Measurements from ENCODE around the gene PNPO.
"Not testable (repeated sequence)": the region's sequence is repeated elsewhere in the genome, so short reads cannot be mapped to it uniquely, and the experiment has no call there.

Gene PNPO

DNA sequence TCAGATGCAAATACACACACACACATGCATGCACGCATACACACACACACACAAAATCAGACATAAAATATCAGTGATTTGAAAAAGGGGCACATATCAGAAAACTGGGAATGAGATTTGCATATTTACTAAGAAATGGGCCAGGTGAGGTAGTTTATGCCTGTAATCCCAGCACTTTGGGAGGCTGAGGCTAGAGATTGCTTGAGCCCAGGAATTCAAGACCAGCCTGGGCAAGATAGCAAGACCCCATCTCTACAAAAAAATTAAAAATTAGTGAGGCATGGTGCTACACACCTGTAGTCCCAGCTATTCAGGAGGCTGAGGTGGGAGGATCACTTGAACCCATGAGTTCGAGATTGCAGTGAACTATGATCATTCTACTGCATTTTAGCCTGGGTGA, 22.4 kb upstream of the PNPO start:
- DNase-seq = no peak

DNA sequence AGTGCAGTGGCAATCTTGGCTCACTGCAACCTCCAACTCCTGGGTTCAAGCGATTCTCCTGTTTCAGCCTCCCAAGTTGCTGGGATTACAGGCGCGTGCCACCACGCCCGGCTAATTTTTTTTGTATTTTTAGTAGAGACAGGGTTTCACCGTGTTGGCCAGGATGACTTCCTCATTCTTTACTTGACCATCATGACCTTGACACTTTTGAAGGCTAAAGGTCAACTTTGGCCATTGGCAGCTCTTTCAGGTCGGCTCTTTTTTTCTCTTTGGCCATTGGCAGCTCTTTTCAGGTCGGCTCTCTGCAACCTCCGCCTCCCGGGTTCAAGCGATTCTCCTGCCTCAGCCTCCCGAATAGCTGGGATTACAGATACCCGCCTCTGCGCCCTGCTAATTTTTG, 21.5 kb upstream of the PNPO start:
- not testable (repeated sequence) for DNase-seq

DNA sequence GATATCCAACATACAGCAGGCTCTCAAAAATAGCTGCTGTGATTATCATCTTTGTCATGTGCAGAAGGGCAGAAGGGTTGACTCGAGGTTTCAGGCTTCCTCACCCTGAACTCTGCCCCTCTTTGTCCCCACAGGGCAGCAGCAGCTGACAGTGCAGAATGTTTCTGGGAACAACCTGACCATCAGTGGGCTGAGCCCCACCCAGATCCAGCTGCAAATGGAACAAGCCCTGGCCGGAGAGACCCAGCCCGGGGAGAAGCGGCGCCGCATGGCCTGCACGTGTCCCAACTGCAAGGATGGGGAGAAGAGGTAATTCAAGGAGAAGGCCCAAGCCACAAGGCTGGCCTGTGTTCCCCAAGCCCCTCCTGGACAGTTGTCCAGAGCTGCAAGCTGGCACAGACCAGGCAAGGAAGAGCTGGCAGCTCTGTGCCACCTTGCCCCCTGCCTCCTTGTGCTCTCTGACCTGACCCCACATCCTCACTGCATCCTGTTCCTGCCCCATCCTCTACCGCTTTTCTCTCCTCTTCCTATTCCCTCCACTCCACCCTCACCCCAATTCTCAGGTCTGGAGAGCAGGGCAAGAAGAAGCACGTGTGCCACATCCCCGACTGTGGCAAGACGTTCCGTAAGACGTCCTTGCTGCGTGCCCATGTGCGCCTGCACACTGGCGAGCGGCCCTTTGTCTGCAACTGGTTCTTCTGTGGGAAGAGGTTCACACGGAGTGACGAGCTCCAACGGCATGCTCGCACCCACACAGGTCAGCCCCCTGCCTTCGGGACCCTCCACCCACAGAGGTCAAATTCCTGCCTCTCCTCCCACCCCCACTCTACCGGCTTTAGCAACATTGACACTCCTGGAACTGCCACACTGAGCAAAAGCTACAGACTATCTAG, 16.3 kb upstream of the PNPO start:
- no peak for DNase-seq

DNA sequence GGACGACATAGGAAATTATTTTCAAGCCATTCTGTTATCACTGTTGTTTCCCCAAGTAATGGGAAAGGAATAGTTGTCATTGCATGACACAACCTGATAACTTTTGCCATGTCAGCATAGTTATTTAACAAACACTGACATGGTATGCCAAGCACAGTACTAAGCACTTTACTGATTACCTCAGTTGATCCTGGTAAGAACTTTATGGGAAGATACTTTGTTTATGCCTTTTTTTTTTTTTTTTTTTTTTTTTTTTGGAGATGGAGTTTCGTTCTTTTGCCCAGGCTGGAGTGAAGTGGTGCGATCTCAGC, 15.7 kb upstream of the PNPO start:
- DNase-seq = no peak

DNA sequence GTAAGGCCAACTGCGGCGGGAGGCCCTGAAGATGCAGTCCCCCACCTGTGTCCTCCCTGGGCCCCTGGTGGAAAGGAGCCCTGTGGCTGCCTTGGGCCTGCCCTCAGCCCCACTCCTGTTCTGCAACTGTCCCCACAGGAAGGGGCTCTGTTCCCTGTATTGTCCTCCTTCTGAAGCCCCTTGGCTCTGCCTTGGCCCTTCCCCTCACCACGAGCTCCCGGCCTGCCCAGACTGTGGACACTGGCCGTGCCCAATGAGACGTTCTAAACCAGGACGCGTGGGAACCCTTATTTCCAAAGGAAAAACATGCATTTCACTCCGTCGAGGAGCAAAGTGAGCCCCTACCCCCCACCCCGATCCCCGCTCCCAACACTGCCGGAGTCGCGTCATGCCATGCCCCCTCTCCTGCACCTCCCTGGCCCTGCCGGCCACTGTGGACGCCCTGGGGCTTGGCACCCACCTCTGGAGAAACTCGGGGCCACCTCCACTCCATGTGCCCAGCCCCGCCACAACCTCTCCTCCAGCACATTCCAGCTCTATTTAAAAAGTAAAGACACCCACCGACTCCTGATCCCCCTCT, 13.5 kb upstream of the PNPO start:
- DNase-seq = no peak

DNA sequence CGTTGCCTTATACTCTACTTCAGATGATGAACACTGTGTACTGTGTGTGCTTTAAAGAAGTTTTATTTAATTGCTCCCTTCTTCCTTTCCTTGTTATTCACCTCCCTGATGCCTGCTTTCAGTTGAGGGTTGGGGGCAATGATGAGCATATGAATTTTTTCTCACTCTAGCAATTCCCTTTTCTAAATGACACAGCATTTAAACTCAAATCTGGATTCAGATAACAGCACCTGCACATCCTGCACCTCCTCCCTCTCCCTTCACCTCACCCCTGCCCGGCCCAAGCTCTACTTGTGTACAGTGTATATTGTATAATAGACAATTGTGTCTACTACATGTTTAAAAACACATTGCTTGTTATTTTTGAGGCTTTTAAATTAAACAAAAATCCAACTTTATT, 13.0 kb upstream of the PNPO start:
- no peak for DNase-seq

DNA sequence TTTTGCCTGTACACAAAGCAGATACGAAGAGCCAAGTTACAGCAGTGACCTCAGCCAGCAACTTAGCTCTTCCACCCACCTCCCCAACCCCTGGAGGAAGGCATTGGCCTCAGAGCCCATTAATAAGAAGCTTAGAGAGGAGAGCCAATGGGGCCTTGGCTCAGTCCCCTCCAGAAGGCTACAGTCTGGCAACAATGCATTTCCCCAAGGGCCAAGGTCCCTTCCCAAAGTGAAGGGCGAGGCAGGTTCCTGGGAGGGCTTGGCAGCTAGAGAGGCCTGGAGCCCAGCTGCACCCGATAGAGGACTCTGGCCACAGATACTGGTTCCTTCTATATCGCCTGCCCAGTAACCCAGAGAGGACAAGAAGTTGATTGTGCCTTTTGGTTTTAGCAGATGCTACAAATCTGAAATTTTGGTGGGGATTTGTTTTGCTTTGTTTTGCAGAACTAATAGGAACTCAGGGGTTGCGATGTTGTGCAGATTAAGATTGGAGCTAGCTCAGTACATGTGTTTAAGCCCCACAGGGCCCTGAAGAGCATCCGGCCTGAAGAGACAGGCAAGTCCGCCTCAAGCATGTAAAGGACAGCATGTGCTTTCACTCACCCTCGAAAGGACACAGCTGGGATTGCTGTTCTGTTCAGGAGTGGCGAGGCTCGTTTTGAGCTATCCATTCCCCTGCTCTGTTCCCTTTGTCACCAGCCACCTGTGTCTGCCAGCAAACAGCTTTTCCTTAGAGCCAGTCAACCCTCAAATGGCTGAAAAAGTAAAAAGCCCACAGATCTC, 12.0 kb upstream of the PNPO start:
- no peak for DNase-seq

DNA sequence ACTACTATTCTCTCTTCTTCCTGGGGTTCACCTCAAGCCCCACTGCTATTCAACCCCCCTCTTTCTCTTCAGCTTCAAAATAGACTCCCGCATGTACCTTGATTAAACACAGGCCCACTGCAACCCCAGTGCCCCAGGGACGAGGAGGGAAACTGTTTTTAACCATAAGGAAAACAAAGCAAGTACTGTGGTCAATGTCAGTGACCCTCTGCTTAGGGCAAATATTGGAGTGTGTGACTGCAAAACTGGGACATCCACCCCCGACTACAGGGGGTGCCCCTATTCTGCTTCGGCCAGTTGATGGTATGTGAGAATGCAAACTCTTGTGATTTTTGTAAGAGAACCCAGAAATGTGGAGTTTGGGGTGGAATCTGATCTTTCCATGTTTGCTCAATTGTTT, 9.5 kb upstream of the PNPO start:
- DNase-seq = no peak

DNA sequence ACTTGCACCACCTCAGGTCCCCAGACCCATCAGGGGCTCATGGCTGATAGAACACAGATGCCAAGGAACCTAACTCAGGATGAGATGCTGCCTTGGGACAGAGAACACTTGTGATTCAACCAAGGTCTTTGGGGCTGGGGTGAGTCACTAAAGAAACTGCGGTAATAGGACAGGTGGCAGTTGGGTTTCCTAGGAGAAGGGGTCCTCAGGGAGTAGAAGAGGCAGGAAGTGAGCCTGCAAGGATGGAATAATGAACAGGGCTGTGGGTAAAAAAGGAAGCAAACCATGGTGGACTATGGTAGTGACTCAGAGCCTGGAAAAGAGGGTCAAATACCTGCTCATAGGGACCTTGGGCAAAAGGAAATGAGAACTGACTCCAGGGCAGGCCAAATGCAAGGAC, 6.5 kb upstream of the PNPO start:
- DNase-seq = no peak

DNA sequence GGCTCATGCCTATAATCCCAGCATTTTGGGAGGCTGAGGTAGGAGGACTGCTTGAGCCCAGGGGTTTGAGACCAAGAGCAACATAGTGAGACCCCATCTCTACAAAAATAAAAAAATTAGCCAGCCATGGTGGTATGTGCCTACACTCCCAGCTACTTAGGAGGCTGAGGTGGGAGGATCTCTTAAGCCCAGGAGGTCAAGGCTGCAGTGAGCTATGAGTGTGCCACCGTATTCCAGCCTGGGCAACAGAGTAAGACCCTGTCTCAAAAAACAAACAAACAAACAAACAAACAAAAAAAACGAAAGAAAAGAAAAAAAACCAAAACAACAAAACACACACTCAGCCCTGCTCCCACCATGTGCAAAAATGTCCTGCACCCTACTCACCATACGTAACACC, 5.9 kb upstream of the PNPO start:
- not testable (repeated sequence) for DNase-seq

DNA sequence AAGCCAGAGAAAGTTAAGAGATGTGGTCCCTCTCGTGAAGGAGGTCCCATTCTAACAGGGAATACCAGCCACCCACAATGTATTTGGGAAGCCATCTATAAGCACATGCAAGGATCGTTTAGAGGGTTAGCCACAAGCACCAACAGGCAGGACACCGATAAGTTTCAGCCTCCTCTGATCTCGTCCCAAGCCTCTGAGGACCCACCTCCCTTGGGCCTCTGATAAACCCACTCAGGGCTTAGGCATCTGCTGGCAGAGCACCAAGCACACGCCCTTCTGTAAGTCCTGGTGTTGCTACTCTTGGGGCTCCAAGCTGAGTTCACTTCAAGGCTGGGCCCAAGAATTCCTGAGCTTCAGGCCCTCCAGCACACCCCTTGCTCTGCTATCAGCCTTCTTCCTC, 5.4 kb upstream of the PNPO start:
- no peak for DNase-seq

DNA sequence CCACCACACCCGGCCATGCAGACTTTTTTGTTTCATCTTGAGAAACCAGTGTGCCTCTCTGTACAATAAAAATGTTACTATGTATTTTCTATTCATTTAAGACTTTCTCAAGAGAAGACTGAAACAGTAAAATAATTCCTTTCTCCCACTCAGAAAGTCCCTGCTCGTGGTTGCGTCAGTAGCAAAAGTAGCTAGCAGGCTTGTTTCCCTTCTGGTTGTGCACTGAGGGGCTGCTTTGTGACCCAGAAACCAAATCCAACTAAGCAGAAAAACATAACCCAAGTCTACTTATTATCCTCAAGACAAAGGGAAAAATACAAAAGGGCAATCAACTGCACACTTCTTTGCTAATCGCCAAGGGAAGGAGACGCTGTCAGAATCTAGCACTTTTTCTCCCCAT, 3.4 kb upstream of the PNPO start:
- DNase-seq = no peak

DNA sequence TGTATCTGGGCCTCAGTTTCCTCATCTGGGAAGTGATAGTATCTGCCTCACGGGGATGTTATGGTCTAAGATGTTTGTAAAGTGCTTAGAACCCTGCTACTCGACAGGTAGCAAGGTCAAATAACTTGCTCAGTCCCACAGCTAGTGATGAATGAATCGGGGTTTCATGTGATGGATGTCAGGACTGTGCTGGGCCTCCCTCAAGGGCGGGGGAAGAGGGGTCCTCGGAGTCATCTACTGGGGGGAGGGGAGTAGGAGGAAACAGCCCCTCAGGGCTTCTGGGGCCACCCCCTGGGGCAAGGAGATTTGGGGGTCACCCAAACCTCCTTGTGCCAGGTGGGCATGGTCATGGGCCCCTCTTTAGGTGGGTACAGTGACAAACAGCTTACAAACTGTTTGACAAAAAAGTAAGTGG, 732 bp downstream of the PNPO start:
- no peak for DNase-seq

DNA sequence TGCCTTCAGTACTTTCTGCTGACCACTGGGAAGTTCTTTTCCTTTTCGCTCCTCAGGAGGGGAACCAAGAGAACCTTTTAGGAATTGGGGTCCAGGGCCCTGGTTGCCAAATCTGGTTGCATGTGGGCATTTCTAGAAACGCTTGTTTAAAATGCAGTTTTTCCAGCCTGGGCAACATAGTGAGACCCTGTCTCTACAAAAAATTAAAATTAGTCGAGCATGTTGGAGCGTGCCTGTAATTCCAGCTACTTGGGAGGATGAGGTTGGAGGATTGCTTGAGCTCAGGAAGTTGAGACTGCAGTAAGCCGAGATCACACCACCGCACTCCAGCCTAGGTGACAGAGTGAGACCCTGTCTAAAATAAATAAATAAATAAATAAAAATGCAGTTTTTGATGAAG, 1.2 kb downstream of the PNPO start:
- DNase-seq = no peak

DNA sequence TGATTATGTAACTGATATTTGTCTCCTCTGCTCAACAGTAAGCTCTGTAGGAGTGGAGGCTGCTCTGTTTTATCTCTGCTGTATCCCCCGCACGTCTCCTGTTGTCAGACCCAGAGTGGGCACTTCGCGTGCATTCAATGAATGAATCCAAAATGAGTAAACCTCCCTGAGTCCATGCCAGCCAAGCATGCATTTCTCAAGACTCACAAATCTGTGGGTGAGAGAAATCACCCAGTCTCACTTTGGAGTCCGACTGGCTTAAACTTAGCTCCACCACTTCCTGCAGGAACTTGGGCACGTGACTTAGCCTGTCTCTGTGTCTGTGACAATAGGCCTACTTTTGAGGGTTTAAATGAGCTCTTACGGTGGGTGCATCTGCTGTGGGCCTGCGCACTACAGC, 3.7 kb downstream of the PNPO start:
- DNase-seq = peak; percentile 36

DNA sequence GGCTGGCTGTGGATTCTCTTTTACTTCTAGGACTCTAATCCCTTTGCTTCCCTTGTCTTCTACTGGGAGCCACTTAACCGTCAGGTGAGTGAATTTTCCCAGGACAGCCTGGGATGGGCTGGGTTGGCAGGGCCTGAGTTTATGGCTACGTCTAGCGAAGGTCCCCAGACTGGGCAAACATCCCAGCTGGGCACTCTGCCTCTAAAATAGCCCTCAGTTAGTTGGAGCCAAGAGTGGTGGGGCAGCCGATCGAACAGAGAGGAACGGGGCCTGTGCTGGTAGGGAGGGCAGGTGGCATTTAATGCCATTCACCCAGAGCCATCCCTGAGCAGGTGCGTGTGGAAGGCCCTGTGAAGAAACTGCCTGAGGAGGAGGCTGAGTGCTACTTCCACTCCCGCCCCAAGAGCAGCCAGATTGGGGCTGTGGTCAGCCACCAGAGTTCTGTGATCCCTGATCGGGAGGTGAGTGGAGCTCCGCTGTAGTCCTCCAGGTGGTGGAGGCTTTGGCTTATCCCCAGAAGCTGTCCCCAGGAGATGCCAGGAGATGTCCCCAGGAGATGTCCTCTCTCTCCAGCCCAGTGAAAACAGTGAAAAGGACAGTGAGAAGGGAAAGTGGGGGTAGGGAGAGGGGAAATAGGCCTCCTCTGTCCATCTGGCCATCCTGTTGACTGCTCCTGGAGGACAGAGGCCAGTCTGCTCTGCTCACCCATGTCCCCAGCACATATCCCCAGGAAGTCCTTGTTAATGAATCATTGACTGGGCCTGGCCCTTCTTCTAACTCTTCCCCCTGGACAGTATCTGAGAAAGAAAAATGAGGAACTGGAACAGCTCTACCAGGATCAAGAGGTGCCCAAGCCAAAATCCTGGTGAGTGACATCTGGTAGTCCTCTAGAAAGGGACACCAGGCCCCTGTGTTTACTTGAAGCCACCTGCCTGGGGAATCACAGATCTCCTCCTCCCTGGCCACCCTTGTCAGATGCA, 4.4 kb downstream of the PNPO start:
- no peak for DNase-seq

DNA sequence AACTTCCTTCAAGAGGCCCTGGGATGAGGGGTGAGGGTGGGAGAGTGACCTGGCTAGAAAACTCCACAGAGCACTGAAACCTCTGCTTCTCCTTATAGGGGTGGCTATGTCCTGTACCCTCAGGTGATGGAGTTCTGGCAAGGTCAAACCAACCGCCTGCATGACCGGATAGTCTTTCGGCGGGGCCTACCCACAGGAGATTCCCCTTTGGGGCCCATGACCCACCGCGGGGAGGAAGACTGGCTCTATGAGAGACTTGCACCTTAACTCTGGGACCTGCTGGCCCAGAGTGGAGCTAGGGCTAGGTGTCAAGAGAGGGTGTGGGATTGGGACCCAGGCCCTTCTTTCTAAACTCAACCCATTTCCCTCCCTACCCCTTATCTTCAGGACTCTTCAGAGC, 5.1 kb downstream of the PNPO start:
- DNase-seq = no peak

DNA sequence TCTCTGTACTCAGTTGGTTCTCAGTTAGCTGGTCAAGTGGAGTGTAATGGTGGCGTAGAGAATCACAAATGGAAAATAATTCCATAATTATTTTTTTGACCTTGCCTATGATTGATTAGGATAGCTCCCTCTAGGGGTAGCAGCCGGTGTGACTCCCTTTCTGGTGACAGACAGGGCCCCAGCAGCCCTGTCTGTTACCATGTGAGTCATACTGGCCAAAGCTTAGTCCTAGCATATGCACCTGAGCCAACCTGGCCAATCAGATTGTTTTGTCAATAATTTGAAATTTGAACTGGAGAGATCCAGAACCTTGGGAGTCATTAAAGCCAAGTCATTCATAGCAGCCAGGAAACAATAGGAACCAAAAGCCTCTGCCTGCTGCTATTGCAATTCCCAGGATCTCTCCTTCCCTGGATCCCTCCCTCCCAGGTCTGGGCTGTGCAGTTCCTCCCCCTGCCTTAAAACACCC, 5.6 kb downstream of the PNPO start:
- peak; percentile 83 for DNase-seq

DNA sequence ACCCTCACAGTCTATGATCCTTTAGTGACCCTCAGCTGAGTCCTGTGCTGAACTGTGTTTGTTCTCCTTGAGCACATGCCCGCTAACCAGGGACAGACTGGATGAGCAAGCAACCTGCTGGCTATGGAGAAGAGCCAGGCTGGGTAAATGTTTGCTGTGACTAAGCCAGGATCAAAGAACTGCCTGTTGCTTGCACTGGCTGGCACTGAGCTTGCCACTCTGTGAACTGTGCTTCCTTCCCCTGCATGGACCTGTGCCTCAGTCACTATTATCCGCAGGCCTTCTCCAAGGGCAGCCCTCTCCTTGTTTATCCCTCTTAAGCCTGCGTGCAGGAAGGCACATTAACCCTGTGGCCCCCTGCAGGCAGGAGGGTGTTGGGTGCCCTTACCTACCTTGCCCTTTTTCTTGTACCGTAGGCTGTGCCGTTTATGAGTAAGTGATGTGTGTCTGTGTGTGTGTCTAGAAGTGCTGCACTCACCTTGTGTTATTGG, 7.4 kb downstream of the PNPO start:
- no peak for DNase-seq

DNA sequence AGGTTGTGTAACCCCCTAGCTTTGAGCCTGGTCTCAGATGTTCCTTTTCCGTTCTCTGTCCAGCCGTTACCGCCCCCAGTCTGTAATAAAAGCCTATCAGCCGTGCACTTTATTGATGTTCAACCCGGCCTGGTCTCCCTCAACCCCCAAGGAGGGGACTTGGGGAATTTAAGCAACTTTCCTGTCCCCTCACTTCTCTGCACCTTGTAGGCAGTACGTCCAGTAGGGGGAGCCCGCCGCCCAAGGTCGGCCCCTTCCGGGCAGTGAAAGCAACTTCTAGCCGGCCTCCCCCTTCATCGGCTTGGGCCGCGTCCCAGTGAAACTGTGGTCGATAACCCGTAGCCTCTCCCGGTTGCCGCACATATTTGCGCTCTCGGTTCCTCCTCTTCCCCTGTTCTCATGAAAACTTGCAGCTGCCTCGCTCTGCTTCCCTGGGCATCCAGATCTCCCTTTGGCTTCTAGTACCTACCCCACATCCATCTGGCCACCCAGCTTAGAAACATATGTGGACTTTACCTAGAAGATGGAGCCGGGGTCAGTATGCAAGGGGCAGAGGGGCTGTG, 7.9 kb downstream of the PNPO start:
- peak; percentile 90 for DNase-seq

DNA sequence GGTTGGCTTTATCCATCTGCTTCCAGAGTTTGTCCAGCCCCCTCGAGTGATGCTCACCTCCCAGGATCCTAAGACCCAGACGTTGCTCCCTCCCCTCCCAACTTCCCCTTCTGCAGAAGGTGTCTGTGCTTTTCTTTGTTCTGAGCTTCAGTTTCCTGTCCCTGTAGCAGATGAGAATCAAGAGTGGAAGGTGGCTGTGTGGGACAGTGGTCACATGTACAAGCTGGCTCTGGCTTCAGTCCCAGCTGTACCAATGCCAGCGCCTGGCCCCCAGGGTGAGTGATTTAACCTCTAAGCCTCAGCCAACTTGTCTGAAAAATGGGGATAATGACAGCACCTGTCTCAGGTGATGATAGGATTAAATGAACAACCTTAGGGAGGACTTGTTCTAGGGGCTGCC, 8.6 kb downstream of the PNPO start:
- peak; percentile 34 for DNase-seq

DNA sequence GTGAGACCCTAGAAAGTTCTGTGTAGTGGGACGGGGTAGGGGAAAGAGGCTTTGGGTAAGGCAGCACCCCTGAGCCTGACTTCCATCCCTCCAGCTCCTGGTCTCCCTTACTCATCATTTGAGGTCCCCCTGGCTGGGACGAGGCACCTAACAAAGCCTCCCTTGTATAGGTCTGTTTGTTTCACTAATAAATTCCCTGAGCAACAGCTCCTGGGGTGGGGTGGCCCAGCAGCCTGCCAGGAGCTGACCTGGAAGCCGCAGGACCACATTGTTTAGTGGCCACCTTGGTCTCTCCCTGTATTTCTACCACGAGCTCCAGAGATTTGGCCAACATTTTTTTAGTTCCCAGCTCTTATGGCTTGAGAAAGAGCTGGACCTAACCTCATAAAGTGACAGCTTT, 9.1 kb downstream of the PNPO start:
- DNase-seq = no peak
